Large intestine (tissue), 3 donors: ENCODE results near the gene ACOD1. TPM values are rescaled to one million over a fixed set of nuclear protein-coding genes. Genes with fewer than 3 reads are reported as not detected.

Source experiments
- DNase-seq, 2 donors: peaks; one replicate each; pipeline versions ENCODE4 v3.0.0 to v3.0.0-alpha.2; 2013
- H3K27ac ChIP-seq: one replicate; pipeline ENCODE4 v1.5.1; 2013; ENCODE audit warnings: low read length
- H3K27me3 ChIP-seq: 2 replicates; pipeline ENCODE4 v1.6.1; 2013; ENCODE audit warnings: low read length; ENCODE audit not compliant: control insufficient read depth, insufficient read depth
- H3K36me3 ChIP-seq: 2 replicates; pipeline ENCODE4 v1.6.1; 2013; ENCODE audit warnings: low read length; ENCODE audit not compliant: control insufficient read depth, insufficient read depth
- H3K4me1 ChIP-seq: one replicate; pipeline ENCODE4 v1.6.1; 2013; ENCODE audit warnings: low read length; ENCODE audit not compliant: control insufficient read depth, insufficient read depth
- H3K4me3 ChIP-seq: one replicate; pipeline ENCODE4 v1.5.1; 2013; ENCODE audit warnings: low read length
- H3K9me3 ChIP-seq: one replicate; pipeline ENCODE4 v1.6.1; 2013; ENCODE audit warnings: mild to moderate bottlenecking, low read depth, low read length, moderate library complexity; ENCODE audit not compliant: control insufficient read depth
- WGBS: methylation state at CpG from one replicate; pipeline ENCODE4 v1.1.5; 2013; ENCODE audit warnings: low lambda C conversion rate; ENCODE audit not compliant: insufficient coverage; 5-methylcytosine and 5-hydroxymethylcytosine counted together
- polyA plus RNA-seq: library from polyadenylated mRNA; unstranded; fragments of 120-200 nt; gene quantifications from one replicate; pipeline ENCODE4 v1.2.1, GENCODE V29; 2013

ACOD1 gene
- polyA plus RNA-seq, 1 donor: not detected

DNA sequence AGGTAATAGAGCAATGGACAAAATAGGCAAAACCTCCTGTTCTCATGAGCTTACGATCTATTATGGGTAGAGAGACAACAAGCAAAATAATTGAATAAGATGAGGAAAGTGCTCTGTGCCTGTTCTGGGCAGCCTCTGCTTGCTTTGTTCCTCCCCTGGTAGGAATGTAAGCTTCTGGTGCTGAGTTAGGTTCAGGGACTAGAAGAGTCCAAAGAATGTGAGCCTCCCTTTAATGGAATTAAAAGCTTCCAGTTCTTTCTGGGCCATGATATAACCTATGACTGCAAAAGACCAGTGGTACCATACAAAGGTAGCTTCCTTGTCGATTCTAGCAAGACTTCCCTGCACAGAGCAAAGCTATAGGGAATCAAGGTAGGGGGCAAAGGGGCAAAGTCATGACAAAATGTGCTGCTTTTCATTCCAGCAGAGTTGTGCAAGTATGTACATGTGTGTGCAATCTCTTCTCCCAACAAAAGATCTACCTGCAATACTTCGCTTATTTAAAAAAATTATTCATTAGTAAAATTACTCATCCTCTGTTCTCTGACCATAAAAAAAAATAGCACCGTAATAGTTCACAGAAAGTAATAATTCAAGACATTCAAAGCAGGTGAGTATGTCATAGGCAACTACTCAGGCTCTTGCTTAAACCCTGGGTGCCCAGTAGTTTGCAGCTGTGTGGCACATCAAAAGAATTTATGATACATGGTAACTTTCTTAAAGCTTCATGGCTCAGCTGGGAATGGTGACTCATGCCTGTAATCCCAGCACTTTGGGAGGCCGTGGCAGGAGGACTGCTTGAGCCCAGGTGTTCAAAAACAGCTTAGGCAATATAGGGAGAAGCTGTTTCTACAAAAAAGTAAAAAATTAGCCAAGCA is 21.4 kb downstream of the ACOD1 start:
- H3K4me1 ChIP-seq: peaks cover 19% of the 10 kb centered on the region
- no peaks in the 10 kb centered on the region for H3K36me3 ChIP-seq
- H3K27ac ChIP-seq: peak overlapping the region; percentile 23
- no peaks in the 10 kb centered on the region for H3K27me3 ChIP-seq
- no peak overlapping the region for H3K4me3 ChIP-seq
- WGBS: 90% methylated on average over 2 of the region's 5 CpGs
- H3K9me3 ChIP-seq: no peaks in the 10 kb centered on the region
- DNase-seq: peak in 1 of 2 donors; percentile 20

DNA sequence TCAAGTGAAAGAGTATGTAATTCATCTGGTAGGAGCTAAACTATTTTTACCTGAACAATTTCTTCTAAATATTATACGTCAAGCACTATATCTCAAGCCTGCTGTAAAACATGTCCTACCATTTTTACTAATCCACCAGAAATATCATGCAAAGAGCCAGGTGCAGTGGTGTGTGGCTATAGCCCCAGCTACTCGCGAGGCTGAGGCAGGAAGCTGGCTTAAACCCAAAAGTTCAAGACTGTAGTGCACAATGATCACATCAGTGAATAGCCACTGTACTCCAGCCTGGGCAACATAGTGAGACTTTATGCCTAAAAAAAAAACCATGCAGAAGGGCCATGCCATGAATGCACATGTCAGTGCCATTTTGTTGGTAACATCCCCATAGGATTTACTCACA is 22.9 kb downstream of the ACOD1 start:
- Histone ChIP-seq H3K36me3 (no peaks in the 10 kb centered on the region), H3K27ac (no peak overlapping the region), H3K27me3 (no peaks in the 10 kb centered on the region), H3K4me1 (peaks cover 9% of the 10 kb centered on the region), H3K4me3 (no peak overlapping the region), H3K9me3 (no peaks in the 10 kb centered on the region)
- 100% methylated on average over 1 of the region's 3 CpGs for WGBS
- no peak for DNase-seq

DNA sequence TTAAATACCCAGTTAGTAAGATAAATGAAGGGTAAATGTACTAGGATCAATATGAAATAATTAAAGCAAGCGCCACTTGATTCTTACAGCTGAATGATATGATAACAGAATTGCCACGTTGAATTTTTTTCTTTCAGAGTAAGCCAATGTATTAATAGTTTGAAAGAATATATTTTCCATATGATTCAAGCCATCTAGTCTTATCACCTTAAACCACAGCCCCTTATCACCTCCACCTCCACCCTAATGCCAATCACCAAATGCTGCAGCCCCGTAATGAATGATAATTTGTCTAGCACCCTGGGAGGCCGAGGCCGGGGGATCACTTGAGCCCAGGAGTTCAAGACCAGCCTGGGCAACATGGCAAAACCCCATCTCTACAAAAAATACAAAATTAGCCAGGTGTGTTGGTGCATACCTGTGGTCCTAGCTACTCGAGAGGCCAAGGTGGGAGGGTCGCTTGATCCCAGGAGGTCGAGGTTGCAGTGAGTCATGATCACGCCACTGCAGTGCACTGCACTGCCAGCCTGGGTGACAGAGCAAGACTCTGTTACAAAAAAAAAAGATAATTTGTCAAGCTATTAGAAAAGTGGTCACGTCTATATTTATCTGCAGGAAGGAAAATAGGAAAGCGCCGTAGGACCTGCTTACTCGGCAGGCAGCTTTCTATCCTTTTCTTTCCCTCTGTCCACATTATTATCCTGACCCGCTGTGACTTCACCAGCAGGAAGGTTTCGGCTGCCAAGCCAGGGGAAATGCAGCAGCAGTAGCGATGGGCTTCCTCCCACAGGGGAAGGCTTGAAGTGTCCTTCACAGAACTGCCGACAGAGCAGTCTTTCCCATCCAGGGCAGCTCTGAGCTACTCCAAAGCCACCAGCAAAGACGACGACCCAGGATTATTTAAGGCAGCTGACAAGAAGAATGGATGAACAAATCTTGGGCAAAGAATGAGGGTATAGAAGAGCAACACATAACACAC is 23.8 kb downstream of the ACOD1 start:
- Histone ChIP-seq H3K36me3 (no peaks in the 10 kb centered on the region), H3K27ac (no peak overlapping the region), H3K4me1 (peaks cover 6% of the 10 kb centered on the region), H3K4me3 (no peak overlapping the region), H3K9me3 (no peaks in the 10 kb centered on the region), H3K27me3 (no peaks in the 10 kb centered on the region)
- DNase-seq: no peak
- WGBS: 73% methylated on average over 6 of the region's 19 CpGs

DNA sequence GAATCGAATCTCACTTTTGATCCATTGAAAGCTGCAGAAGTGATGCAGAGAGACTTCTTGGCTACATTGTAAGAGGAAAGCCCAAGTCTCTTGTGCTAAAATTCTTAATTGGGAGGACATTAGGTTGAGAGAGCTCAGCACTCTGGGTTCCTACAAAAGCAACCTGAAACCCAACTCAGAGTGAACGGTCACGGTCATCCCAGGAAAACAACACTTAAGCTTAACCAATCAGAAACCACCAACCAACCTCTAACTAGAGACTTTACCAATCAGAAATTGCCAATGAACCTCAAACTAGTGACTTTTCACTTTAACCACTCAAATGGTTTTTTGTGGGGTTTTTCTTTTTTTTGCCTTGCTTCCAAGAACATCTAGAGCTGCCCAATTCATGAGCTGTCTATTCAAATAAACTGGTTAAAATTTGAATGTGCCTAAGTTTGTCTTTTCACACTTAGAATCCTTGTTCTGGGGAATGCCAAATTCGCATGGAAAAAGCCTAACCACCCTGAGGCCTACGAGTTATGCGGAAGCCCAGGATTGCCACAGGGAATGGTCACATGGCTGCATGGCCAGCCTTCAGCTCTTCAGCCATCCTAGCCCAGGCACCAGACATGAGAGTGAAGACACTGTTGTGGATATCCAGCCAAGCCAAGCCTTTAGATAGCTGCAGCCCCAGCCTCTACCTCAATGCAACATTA is 25.8 kb downstream of the ACOD1 start:
- Histone ChIP-seq H3K9me3 (no peaks in the 10 kb centered on the region), H3K4me3 (no peak overlapping the region), H3K27ac (no peak overlapping the region), H3K36me3 (no peaks in the 10 kb centered on the region), H3K27me3 (no peaks in the 10 kb centered on the region), H3K4me1 (peaks cover 6% of the 10 kb centered on the region)
- whole genome bisulfite sequencing: 100% methylated on average over 2 of the region's 6 CpGs
- no peak for DNase-seq

GRCh38 chr13:76974618-76974975 is 26.3 kb downstream of the ACOD1 start:
- H3K4me3 ChIP-seq: no peak overlapping the region
- WGBS: 60% methylated on average over 1 of the region's 3 CpGs
- no peaks in the 10 kb centered on the region for H3K9me3 ChIP-seq
- no peak for DNase-seq
- no peaks in the 10 kb centered on the region for H3K36me3 ChIP-seq
- H3K27me3 ChIP-seq: no peaks in the 10 kb centered on the region
- no peak overlapping the region for H3K27ac ChIP-seq
- H3K4me1 ChIP-seq: peaks cover 1% of the 10 kb centered on the region

DNA sequence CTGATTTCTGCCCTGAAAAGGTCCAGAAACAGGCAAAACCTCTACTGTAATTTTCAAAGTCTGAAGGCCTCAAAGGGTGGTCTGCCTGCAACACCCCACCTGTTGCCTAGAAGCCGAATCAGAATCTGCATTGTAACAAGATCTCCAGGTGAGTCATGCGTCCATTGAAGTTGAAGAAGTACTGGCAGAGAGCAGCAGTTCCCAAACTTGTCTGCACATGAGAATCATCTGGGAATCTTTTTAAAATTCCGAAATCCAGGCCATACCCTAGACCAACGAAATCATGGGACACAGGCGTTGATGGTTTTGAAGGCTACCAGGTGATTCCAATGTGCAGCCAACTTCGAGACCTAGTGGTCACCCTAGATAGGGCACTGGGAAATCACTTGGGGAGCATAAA is 27.6 kb downstream of the ACOD1 start:
- H3K36me3 ChIP-seq: no peaks in the 10 kb centered on the region
- H3K9me3 ChIP-seq: no peaks in the 10 kb centered on the region
- no peak overlapping the region for H3K27ac ChIP-seq
- WGBS: no CpG with 5 or more reads among the region's 6 CpGs
- no peak for DNase-seq
- H3K27me3 ChIP-seq: peaks cover 3% of the 10 kb centered on the region
- no peaks in the 10 kb centered on the region for H3K4me1 ChIP-seq
- H3K4me3 ChIP-seq: no peak overlapping the region

DNA sequence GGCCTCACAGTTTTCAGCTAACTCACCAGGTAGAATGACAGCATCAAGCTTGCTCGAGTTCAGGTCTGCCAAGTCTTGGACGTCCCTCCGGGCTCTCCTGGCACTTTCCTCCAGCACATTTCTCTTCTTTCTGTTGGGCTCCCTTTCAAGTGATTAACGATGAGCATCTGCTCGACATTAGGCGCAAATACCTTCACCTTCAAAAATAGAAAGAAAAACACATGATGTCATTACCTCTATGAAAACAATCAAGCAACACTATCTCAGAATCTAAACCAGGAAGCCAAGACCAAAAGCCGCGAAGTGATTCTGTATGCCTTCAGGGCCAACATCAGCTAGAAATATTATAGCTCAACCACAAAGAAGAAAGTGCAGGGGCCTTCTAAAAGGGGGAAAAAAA is 28.2 kb downstream of the ACOD1 start:
- Histone ChIP-seq H3K27ac (no peak overlapping the region), H3K4me1 (no peaks in the 10 kb centered on the region), H3K9me3 (no peaks in the 10 kb centered on the region), H3K4me3 (no peak overlapping the region), H3K36me3 (no peaks in the 10 kb centered on the region), H3K27me3 (peaks cover 8% of the 10 kb centered on the region)
- no peak for DNase-seq
- 100% methylated on average over 5 of the region's 8 CpGs for WGBS

DNA sequence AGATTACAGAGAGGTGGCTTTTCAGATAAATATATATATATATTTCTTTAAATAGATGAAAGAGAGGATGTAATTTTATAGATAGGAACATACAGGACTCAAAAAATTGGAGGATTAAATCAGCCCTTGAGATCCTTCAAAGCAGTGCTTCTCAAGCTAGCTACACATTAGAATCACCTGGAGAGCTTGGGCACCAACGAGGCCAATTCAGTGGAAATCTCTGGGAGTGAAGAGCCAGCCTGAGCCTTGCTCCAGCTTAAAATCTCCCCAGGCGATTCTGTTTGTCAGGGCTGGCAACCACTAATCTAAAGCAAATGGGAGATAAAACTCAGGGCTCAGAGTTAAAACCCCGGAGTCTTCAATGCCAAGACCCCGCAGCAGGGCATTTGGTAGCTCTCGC is 28.6 kb downstream of the ACOD1 start:
- DNase-seq: no peak
- H3K9me3 ChIP-seq: no peaks in the 10 kb centered on the region
- no peak overlapping the region for H3K27ac ChIP-seq
- H3K4me1 ChIP-seq: no peaks in the 10 kb centered on the region
- peaks cover 8% of the 10 kb centered on the region for H3K27me3 ChIP-seq
- H3K4me3 ChIP-seq: no peak overlapping the region
- no CpG with 5 or more reads among the region's 5 CpGs for WGBS
- no peaks in the 10 kb centered on the region for H3K36me3 ChIP-seq

- DNase-seq: peak; percentile 49 to 54
- Histone ChIP-seq H3K27me3 (peaks cover 8% of the 10 kb centered on the region), H3K27ac (no peak overlapping the region), H3K4me3 (peak overlapping the region; percentile 13), H3K4me1 (no peaks in the 10 kb centered on the region), H3K36me3 (no peaks in the 10 kb centered on the region), H3K9me3 (no peaks in the 10 kb centered on the region)
- 41% methylated on average over 5 of the region's 34 CpGs for WGBS
Measured at GRCh38 chr13:76980075-76980718, 31.9 kb downstream of the ACOD1 start.

DNA sequence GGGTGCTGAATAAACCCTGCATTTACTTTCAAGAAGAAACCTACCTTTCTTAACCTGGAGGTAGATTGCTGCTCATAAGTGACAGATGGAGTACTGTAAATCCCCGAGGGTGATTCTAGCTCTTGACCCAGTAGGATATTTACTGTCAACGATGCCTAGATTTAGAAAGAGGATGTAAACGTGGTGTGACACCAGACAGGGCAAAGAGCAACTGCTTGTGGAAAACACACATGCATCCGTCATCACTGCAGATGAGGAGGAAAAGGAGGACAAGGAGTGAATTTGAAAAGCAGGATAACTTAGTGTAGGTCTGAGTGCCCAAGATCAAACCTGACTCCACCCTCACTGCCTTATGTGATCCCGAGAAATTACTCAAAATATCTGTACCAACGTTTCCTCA is 33.8 kb downstream of the ACOD1 start:
- H3K27ac ChIP-seq: no peak overlapping the region
- H3K27me3 ChIP-seq: peaks cover 8% of the 10 kb centered on the region
- WGBS: 33% methylated on average over 3 of the region's 6 CpGs
- no peaks in the 10 kb centered on the region for H3K36me3 ChIP-seq
- no peak overlapping the region for H3K4me3 ChIP-seq
- DNase-seq: no peak
- H3K9me3 ChIP-seq: no peaks in the 10 kb centered on the region
- H3K4me1 ChIP-seq: no peaks in the 10 kb centered on the region
